T-helper 9 cell (primary cell): ENCODE measurements around the gene PEX10.

Experiments used
- DNase-seq: peaks from one replicate; pipeline ENCODE4 v3.0.0-alpha.2; 2020

Gene PEX10

DNA sequence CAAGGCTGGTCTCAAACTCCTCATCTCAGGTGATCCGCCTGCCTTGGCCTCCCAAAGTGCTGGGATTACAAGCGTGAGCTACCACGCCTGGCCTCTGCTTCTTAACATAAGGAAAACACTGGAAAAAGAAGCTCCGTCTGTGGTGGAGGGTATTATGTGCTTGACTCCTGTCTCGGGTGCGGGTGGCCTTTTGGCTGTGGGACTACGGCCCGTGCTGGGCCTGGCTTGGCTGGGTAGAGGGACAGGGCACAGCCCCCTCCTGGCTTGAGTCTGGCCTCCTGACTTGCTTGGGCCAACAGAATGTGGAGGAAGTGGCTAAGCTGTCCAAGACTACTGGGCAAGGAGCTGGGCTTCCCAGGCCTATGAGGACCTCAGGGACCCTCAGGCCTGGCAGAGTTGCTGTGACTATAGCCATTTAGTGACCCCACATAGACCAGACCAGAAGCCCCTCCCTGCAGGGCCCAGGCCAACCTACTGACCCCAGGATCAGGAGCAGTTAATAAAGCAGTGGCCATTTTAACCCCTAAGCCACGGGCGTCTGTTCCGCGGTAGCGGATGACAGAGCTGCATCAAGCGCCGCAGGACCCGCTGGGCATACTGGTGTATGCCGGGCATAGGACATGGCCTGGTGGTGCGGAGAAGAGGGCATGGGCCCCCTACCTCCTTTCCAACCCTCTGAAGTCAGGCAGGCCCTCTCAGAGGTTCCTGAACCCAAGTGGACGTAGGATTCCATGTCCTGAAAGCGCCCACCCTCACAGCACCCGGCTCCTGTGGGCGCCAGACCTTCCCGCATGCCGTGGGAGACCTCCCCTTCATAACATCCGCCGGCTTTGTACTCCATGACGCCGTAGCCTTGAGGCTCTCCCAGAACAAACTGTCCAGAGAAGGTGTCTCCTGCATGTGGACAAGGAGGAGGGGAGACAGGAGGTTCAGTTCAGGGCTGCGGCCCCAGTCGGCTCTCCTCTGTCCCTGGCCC is 25.4 kb downstream of the PEX10 start:
- DNase-seq: no peak

DNA sequence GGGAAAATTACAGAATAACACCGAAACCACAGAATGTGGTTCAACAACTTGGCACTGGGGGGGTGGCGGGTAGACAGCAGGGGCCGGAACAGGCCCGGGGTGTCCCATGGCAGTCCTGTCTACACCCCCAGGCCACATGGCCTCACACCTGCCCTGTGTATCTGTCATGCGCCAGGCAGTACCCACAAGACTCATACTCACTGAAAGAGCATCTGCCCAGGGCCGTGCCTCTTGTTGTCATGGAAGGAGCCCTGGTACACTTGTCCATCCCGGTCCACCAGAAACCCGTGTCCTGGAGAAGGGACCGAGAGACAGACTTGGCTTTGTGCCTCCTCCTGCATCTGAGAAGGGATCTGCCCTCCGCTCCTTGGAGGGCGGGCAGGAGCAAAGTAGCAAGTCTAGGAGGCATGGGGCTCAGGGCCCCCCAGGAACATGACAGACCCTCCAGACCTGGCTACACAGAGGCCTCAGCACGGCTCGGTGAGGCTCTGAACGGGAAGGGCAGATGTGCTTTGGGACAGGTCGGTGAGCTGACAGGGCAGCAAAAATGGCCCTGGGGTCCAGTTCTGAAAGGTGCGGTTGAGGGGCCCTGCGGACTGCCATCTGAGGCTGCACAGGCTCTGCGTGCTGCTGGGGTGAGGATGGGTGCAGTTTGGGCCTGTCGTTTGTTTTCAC is 26.6 kb downstream of the PEX10 start:
- no peak for DNase-seq

DNA sequence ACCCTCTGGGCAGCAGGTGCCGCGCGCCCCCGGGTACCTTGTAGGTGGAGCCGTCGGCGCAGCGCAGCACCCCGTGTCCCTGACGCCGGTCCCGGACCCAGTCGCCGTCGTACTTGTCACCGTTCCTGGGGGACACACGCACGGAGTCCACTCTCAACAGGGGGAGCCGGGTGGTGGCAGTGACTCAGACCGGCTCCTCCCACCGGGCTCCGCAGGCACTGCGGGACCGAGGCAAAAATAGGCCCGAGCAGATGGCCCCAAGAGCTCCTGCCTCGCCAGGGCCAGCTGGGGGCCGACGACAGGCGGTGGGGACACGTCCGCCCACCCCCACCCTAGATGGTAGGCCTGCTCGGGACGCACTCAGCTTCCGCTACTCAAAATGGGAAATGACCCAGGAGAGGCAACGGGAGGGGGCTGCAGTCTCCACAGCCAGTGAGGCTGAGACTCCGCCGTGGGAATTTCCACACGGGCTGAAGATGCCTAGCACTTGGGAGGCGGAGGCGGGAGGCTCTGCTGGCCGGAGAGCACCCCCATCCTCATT is 27.4 kb downstream of the PEX10 start:
- DNase-seq: no peak

DNA sequence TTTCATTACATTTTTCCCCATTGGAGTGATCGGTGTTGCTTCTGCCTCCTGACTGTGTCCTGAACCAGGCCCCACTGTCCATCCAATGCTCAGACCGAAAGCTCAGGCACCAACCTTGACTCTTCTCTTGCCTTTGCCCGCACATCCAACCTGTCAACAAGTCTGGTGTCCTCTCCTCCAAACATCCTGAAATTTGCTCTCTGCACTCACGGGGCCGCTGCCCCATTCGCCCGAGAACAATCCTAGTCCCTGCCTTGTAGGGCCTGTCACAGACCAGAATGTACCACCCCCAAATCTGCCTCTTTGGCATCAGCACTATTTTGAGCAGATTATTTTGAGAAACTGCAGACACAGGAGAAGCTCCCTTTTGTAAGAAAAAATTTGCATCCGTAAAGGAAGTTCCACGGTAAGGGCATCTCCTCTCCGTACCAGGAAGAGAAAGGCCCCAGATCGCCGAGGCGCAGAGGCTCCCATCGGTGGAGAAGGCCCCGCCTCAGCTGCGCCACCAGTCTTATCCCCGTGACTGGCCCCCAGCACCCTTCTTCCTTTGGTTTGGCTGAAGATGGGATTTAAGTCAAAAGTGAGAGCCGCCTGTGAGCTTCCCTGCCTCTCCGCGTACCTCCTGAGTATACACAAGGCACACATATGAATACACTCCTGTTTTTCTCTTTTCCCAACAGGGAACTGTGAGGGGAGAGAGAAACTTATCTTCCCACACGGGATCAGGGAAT is 28.1 kb downstream of the PEX10 start:
- DNase-seq: no peak

DNA sequence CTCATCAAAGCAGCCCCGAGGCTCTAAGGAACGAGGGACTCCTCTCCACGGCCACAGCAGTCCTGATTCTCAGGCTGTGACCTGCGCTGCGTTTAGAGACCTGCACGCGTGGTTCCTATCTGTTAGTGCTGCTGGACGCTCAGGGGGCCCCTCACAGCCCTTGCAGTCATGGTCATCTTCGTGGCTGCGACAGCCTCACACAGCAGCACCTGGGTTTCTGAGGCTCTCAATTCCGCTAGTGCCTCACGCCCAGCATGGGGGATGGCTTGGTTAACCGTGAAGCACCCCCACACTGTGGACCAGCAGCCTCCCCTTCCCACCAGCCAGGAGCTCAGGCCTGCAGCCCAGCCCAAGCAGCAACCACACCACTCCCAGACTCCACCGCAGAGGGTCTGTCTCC is 28.8 kb downstream of the PEX10 start:
- no peak for DNase-seq

DNA sequence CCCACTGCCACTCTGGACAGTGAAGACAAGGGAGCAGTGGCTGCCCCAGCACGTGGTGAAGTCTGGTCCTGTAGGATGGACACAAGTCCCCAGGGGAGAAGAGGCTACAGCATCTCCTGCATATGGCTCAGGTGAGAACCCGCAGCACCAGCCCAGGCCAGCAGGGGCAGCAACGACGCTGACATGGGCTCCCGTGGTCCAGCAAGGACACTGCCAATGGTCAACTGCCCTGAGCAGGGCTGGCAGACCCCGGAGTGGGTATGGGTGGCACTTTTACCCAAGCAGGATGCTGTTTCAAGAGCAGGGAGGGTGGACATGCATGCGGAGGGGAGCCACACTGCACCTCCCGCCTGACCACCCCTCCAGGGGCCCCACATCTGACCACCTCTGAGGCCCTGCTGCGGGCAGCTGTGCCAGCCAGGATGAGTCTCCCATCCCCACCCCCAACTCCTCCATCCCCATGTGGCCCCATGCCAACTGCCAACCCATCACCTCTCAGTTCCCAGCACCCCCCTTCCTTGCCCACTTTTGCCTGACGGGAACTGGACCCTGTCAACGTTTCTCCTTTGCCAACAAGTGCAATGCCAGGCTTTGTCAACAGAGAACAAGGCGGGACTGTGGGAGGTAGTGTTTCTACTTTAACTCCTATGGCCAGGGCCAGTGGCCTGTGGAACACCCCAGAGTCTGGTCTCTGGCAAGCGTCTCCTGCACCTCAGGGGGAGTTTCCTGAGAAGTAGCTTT is 29.6 kb downstream of the PEX10 start:
- no peak for DNase-seq

DNA sequence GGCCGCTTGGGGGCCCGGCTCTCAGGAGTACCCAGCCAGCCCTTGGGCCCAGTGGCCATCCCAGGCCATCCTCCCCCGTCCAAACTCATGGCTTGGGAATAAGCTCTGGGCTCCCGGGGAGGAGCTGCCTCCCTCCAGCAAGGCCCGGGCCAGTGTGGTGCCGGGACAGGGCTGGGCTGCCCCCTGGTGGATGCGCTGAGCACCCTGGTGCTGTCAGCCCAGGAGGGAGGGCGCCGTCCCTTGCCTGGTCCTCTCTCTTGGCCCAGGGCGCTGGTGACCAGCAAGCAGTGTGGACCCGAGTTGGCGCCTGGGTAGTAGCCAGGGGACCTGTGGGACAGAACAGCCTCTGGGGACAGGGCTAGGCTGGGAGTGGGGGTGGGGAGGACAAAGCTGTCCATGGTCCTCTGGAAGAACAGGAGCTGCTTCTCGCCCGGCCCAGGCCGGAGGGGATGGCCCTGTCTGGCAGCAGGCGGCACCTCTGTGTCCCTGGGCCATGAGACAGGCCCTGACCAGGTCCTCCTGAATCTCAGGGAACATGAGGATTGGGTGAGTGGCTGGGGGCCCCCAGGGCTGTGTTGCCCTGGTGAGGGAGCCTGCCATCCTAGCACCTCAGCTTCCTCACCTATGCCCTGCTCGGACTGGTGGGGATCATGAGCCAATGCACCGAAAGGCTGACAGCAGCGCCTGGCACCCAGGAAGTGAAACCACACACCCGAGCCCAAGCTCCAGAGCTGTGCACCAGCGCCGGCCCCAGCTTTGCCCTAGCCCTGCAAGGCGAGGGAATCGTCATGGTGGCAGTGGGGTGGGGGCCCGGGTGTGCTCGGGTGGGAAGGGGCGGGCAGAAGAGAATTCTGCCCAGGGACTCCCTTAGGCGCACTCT is 30.4 kb downstream of the PEX10 start:
- DNase-seq: peak; percentile 71

DNA sequence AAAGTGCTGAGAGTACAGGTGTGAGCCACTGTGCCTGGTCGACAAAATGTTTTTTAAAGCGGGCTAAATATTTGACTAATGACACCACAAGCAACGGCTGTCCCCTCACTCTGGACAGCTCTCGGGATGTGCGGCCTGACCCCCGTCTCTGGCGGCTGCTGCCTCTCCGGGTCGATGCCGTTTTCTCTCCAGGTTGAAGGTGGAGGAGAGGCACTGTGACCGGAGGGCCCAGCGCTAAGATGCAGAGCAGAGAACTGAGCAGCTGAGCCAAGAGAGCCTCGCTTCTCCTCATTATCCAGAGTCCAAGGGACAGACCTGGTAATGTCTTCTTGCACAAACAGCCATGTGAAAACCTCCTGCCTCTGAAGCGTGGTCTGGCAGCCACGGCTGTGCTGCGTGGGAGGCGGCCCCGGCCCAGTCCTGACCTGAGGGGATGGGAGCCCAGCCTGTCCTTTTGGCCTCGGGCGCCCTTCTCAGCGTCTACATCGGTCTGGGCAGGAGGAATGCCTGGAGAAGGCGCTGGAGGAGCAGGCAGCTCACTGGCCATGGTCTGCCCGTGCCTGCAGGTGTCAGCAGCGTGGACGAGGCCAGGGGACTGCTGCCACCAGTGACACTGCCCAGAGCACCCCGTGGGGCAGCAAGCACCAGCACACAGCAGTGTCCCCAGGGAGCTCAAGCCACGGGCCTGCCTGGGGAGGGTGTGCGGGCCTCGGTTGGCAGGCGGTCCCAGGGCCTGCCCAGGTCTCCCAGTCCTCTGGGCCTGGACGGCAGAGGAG is 31.4 kb downstream of the PEX10 start:
- DNase-seq: no peak

DNA sequence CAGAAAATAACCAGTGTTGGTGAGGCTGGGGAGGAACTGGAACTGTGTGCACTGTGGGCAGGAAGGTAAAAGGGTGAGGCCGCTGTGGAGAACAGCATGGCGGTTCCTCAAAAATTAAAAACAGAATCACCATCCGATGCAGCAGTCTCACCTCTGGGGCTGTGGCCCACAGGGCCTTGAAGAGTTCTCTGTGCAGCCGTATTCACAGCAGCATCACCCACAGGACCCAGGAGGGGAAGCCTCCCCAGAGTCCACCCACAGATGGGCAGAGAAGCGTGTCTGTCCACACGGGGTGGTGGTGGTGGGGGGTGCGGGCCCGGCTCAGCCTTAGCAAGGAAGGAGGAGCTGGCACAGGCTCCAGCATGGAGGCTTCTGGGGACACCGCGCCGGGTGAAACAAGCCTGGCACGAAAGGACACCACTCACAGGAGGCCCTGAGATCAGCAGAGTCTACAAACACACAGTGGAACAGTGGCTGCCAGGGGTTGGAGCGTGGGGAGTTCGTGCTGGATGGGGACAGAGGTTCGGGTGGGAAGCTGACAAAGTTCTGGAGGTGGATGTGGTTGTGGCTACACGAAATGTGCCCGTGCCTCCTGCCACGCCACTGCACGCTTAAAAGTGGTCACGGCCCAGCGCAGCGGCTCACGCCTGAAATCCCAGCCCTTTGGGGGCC is 32.5 kb downstream of the PEX10 start:
- DNase-seq: no peak

DNA sequence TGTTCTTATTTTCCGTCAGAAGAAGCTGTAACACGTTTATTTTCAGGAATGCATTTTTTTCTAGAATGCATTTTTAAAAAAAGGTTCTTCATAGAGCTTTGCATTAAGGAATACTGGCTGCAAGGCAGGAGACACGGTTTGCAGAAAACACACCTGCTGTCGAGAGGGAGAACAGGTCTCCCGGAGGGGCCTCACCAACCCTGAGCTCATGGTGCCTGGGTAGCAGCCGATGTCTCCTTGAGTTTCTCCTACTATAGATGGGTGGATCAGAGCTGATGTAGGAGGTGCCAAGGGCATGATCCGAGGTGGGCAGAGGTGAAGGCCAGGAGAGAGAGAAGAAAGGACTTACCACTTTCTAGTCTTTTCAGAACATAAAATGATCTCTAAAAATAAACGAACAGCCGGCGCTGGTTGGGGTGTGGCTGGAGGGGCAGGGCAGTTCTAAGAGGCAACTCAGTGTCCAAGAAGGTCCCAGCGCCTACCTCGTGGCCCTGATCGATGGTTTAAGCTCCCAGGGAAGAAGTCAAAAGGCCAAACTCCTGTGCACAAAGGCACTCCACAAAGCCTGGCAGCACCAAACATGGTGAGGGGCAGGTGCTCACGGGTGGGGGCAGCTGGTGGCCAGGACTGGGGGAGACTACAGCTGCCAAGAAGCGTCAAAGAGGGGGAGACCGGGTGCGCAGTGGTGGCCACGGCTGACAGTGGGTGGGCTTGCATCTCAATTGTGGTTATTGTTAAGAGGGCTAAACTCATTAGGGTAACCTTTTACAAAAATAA is 33.2 kb downstream of the PEX10 start:
- no peak for DNase-seq

DNA sequence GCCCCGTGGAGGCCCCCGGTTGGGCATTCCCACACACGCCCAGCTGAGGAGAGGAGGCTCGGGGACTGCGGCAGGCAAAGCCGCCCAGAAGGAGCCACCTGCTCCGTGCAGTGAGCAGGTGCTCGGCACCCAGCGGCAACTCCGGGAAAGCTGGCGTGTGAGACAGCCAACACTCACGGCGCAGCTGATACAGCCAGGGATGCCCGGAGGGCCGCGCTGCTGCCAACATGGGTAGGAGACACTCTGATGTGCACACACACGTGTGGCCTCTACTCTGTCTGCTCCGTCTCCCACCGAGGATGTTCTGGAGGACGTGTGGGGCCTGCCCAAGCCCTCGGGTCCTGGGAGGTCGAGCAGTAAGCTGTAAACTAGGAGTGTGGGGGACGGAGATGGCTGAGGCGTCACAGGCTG is 33.9 kb downstream of the PEX10 start:
- DNase-seq: no peak

DNA sequence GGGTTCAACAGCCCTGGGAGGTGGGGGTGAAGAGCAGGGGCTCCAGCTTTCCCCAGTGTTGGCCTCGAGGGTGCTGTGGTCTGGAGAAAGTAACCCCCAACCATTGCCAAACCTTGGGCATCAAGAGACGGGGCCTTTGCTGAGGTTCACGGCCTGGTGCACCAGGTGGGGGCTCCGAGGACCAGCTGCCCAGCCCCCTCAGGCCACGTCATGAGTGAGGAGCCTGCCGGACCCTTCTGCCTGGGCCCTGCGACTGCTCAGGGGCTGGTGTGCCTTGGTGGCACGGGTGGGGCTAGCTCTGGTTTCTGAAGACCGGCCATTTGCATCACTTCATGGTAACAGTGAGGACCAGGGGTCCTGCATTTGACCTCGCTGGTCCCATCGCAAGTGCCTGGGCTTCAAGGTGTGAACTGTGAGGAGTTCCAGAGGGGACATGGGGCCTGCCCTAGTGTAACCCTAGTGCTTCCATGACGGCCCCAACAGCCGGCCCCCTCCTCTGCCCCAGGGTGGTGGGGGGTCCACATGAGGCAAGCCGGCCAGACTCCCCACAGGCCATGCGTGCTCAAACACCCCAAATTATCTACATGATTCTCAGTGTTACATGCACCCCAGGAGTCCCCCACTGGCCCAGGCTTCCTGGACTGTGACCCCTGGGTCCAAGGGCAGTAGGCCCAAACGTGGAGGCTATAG is 34.5 kb downstream of the PEX10 start:
- DNase-seq: no peak

DNA sequence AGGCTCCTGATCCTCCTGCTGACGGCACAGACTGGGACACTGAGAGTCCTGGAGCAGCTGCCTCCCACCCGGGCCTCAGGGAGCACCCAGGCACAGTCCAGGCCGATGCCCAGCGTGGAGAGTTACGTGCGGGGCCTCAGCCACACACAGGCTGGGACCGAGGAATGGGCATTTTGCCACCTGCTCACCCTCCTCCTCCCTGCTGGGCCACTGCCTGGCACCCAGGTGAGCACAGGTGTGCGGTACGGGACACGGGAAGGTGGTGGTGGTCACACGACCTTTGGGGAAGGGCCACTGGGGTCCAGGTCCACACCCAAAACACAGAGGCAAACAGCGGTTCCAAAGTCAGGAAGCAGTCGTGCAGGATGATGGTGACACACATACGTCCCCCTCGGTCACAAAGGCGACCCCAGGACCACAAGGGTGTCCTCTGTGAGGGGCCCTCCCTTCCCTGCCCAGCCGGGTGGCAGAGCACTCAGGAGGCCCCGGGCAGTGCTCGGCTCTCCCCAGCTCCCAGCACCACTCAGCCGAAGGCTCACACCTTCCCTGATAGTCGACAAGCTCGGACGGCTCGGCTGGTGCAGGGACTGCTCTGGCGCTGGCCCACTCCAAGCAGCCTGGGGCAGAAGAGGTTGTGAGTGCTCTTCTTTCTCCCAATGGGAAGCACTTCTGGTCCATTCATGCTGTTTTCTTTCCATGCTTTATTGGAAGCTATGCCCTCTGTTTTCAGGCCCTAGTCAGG is 35.3 kb downstream of the PEX10 start:
- no peak for DNase-seq

DNA sequence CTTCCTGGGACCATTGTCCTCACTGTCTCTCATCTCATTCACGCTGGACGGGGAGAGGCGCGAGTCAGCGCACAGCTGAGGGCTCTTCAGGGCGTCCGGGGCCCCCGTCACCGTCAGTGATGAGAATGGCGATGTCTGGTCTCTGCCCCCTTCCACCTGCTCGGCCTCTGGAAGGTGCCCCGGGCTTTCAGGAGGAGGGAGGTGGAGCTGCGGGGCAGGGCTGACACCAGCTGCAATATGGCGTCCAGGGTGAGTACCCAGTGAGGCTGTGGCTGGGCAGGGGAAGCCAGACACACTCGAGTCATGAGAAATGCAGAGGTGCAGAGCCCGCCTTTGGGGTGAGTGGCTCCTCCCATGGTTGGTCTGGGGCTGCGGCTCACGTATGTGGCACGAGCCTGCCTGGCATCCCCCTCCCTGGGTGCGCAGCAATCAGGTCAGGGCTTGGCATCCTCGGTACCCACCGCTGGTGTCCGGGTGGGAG is 36.1 kb downstream of the PEX10 start:
- no peak for DNase-seq

DNA sequence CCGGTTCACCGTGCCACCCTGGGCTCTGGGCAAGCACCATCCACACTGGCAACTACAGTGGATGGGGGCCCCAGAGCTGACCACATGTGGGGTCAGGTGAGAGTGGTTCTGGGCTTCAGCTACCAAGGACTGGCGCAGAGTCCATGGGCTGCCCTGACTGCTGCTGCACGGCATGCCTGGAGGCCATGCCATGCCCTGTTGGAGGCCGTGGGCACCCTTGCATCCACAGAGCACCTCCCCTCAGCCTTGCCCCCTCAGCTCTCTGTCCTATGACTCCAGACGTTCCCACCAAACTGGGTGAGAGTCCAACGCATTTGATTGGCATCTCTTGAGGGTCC is 36.5 kb downstream of the PEX10 start:
- DNase-seq: no peak

DNA sequence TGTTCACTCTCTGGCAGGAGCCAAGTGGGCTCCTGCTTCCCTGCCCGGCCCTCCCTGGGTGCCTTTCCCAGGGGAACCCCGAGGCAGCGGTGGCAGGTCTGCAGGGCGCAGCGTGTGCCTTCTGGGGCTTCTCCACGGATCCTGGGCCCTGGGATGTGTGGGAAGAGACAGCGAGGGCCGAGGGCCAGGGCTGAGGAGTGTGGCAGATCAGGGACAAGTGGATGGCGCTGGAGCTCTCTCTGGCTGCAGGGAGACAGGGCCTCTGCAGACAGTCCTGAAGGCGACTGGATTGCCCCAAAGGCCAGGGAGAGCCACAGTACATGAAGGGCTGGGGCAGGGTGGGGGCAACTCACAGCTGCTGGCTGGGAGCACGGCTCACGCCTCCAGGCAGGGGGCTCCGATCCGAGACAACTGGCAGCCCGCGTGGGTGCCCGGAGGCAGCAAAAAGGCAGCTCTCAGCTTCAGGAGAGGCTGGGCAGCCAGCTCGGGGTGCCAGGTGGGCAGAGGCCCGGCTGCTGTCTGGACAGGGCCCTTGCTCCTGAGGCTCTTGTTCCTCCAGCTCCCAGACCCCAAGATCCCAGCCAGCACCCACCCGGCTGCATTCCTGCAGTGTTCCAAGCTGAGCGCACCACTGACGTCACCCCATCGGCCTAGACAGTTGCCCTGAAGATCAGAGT is 37.0 kb downstream of the PEX10 start:
- no peak for DNase-seq
